ENCODE data around the gene MPDZ. TPM values are rescaled to one million over a fixed set of nuclear protein-coding genes. Genes with fewer than 3 reads are reported as not detected.

Gene MPDZ
- total RNA-seq, 1 donor from 2014 or later: 38.7 TPM

DNA sequence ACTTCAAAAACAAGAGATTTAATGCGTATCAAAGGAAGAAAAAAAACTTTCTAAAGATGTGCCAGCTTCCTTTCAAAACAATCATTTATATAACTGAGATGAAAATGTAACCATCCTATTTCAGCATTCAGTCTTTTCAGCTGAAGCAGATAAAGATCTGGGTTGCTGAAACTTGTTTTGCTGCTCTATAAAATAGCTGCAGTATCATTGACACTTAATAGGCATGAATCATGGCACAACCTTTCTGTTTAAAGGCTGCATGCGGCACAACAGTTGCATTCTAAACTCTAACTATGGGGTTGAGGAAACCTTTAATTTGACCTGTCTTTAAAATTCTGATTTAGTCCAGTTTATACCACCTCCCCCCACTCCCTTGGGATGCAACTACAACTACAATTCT, 196.7 kb downstream of the MPDZ start:
- Mint-ChIP-seq H3K36me3 (ENCODE audit: unreplicated experiment) (peaks cover 10% of the 10 kb centered on the region), H3K27me3 (ENCODE audit: unreplicated experiment) (no peaks in the 10 kb centered on the region), H3K9me3 (ENCODE audit: unreplicated experiment) (peaks cover 2% of the 10 kb centered on the region), H3K4me1 (ENCODE audit: low read depth, unreplicated experiment) (no peaks in the 10 kb centered on the region), H3K4me3 (ENCODE audit: unreplicated experiment) (no peak overlapping the region), H3K27ac (ENCODE audit: unreplicated experiment) (no peak overlapping the region)
- no peak for DNase-seq
- TF ChIP-seq, protein P1, sequence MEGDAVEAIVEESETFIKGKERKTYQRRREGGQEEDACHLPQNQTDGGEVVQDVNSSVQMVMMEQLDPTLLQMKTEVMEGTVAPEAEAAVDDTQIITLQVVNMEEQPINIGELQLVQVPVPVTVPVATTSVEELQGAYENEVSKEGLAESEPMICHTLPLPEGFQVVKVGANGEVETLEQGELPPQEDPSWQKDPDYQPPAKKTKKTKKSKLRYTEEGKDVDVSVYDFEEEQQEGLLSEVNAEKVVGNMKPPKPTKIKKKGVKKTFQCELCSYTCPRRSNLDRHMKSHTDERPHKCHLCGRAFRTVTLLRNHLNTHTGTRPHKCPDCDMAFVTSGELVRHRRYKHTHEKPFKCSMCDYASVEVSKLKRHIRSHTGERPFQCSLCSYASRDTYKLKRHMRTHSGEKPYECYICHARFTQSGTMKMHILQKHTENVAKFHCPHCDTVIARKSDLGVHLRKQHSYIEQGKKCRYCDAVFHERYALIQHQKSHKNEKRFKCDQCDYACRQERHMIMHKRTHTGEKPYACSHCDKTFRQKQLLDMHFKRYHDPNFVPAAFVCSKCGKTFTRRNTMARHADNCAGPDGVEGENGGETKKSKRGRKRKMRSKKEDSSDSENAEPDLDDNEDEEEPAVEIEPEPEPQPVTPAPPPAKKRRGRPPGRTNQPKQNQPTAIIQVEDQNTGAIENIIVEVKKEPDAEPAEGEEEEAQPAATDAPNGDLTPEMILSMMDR (IDR thresholded peaks at IDR 0.05; ENCODE audit: partially characterized antibody, unreplicated experiment): no peak

DNA sequence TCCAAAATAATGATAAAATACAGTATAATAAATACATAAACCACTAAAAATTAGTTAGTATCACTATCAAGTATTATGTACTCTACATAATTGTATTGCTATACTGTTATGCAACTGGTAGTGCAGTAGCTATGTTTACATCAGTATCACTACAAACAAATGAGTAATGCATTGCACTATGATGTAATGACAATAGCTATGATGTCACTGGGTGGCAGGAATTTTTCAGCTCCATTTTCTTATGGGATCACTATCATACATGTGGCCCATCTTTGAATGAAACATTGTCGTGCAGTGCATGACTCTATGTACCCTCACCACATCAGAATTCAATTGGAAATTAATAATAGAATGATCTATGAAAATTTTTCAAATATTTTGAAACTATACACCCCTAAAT, 201.3 kb downstream of the MPDZ start:
- no peak overlapping the region for H3K27ac Mint-ChIP-seq (ENCODE audit: unreplicated experiment)
- no peak overlapping the region for H3K4me3 Mint-ChIP-seq (ENCODE audit: unreplicated experiment)
- no peak for DNase-seq
- no peaks in the 10 kb centered on the region for H3K4me1 Mint-ChIP-seq (ENCODE audit: low read depth, unreplicated experiment)
- H3K27me3 Mint-ChIP-seq (ENCODE audit: unreplicated experiment): peaks cover 2% of the 10 kb centered on the region
- H3K36me3 Mint-ChIP-seq (ENCODE audit: unreplicated experiment): no peaks in the 10 kb centered on the region
- peaks cover 2% of the 10 kb centered on the region for H3K9me3 Mint-ChIP-seq (ENCODE audit: unreplicated experiment)
- TF ChIP-seq, protein P1 (IDR thresholded peaks at IDR 0.05; ENCODE audit: partially characterized antibody, unreplicated experiment): no peak

DNA sequence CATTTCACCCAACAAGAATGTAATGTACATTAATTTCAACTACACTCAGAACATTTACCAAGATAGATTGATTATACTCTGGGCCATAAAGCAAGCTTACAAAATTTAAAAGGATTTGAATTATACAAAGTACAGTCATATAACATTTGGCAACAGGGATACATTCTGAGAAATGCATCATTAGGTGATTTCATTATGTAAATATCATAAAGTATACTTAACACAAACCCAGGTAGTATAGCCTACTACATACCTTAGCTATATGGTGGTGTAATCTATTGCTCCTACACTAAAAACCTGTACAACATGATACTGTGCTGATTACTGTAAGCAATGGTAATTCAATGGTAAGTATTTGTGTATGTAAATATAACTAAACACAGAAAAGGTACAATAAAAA, 202.9 kb downstream of the MPDZ start:
- H3K36me3 Mint-ChIP-seq (ENCODE audit: unreplicated experiment): no peaks in the 10 kb centered on the region
- no peaks in the 10 kb centered on the region for H3K4me1 Mint-ChIP-seq (ENCODE audit: low read depth, unreplicated experiment)
- H3K9me3 Mint-ChIP-seq (ENCODE audit: unreplicated experiment): peaks cover 2% of the 10 kb centered on the region
- no peak overlapping the region for H3K4me3 Mint-ChIP-seq (ENCODE audit: unreplicated experiment)
- H3K27ac Mint-ChIP-seq (ENCODE audit: unreplicated experiment): no peak overlapping the region
- TF ChIP-seq, protein P1 (IDR thresholded peaks at IDR 0.05; ENCODE audit: partially characterized antibody, unreplicated experiment): no peak
- DNase-seq: no peak
- H3K27me3 Mint-ChIP-seq (ENCODE audit: unreplicated experiment): peaks cover 2% of the 10 kb centered on the region

DNA sequence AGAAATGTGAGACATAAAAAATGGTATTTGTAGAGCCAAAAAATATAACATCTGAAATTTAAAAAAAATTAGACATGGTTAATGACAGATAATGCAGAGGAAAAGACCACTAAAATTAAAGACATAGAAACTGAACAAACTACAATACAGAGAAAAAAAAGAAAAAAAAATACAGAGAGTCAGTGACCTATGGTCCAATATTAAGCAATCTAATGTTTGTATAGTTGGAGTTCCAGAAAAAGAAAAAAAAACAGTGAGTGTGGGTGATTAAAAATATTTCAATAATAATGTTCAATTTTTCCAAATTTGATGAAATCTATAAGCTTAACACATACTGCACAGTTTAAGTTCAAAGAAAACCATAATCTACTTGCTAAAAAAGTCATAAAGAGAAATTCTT, 207.6 kb downstream of the MPDZ start:
- no peak overlapping the region for H3K27ac Mint-ChIP-seq (ENCODE audit: unreplicated experiment)
- peaks cover 2% of the 10 kb centered on the region for H3K27me3 Mint-ChIP-seq (ENCODE audit: unreplicated experiment)
- no peaks in the 10 kb centered on the region for H3K4me1 Mint-ChIP-seq (ENCODE audit: low read depth, unreplicated experiment)
- no peaks in the 10 kb centered on the region for H3K36me3 Mint-ChIP-seq (ENCODE audit: unreplicated experiment)
- no peaks in the 10 kb centered on the region for H3K9me3 Mint-ChIP-seq (ENCODE audit: unreplicated experiment)
- H3K4me3 Mint-ChIP-seq (ENCODE audit: unreplicated experiment): no peak overlapping the region
- no peak for DNase-seq
- TF ChIP-seq, protein P1 (IDR thresholded peaks at IDR 0.05; ENCODE audit: partially characterized antibody, unreplicated experiment): no peak

DNA sequence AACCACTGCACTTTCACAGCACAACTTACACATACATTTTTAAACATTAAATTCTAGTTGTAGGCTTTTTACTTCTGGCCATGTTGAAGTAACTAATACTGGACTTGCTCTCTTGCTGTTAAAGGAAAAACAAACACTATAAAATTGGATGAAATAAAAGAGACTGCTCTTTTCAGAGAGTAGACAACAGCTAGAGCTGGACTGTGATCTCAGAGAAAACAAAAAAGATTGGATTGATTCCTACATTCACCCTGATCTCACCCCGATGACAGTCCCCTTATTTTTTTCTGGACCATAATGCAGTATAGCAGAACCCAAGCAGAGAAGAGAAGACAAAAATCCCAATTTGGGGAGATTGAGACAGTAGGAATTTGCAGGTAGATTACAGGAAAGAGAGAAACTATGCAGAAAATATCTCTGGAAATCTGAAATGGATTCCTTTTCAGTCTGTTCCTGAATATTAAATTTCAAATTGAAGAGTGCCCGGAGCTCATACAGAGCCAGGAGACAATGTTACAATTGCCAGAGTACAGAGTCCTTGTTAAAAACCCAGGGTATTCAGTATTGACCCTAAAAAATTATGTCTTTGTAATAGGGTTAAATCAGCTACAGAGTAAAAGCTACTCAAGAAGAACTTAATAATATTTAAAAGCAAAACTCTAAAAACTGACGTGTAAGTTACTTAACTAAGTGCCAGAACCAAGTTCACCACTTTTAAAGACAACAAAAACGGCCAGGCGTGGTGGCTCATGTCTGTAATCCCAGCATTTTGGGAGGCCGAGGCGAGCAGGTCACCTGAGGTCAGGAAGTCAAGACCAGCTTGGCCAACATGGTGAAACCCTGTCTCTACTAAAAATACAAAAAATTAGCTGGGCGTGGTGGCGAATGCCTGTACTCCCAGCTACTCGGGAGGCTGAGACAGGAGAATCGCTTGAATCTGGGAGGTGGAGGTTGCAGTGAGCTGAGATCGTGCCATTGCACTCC, 208.6 kb downstream of the MPDZ start:
- Mint-ChIP-seq H3K27me3 (ENCODE audit: unreplicated experiment) (peaks cover 1% of the 10 kb centered on the region), H3K36me3 (ENCODE audit: unreplicated experiment) (no peaks in the 10 kb centered on the region), H3K27ac (ENCODE audit: unreplicated experiment) (no peak overlapping the region)

More for the DNA sequence above, 208.6 kb downstream of the MPDZ start:
- DNase-seq: no peak
- Mint-ChIP-seq H3K9me3 (ENCODE audit: unreplicated experiment) (no peaks in the 10 kb centered on the region), H3K4me1 (ENCODE audit: low read depth, unreplicated experiment) (no peaks in the 10 kb centered on the region), H3K4me3 (ENCODE audit: unreplicated experiment) (no peak overlapping the region)
- TF ChIP-seq, protein P1 (IDR thresholded peaks at IDR 0.05; ENCODE audit: partially characterized antibody, unreplicated experiment): no peak

All from glutamatergic neuron (in vitro differentiated cells).